HTR-8/SVneo (cell line): ENCODE data around the gene APOBEC3H.
A peak's percentile ranks its signal among the peaks of the same experiment; 100 is the strongest.

Source experiments
- DNase-seq: peaks from one replicate; pipeline ENCODE4 v3.0.0; 2011; ENCODE audit warnings: low spot score, mixed read lengths; ENCODE audit not compliant: insufficient read length
- FAIRE-seq: peaks from 2 replicates; lab custom pipeline; 2011; peaks lifted over from hg19 to GRCh38; lab: Jason Lieb, UNC

APOBEC3H gene

GRCh38 chr22:39106326-39106725 is 9.3 kb downstream of the APOBEC3H start:
- no peak for FAIRE-seq

GRCh38 chr22:39108487-39108886 is 11.4 kb downstream of the APOBEC3H start:
- no peak for FAIRE-seq
- no peak for DNase-seq

More at GRCh38 chr22:39106326-39106725, 9.3 kb downstream of the APOBEC3H start:
- DNase-seq, result no peak

DNA sequence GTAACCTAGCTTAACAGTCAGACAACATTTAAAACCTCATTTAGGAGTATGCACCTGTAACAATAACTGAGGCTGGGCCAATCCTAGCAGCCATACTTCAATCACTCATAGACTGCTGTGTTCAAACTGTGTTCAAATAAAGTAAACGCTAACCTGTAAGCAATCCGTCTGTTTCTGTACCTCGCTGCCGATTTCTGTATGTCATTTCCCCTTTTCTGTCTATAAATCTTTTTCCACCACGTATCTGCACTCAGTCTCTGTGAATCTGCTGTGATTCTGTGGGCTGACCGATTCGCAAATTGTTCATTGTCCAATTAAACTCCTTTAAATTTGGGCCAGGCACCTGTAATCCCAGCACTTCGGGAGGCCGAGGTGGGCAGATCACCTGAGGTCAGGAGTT is 12.3 kb downstream of the APOBEC3H start:
- no peak for DNase-seq
- FAIRE-seq, result no peak

DNA sequence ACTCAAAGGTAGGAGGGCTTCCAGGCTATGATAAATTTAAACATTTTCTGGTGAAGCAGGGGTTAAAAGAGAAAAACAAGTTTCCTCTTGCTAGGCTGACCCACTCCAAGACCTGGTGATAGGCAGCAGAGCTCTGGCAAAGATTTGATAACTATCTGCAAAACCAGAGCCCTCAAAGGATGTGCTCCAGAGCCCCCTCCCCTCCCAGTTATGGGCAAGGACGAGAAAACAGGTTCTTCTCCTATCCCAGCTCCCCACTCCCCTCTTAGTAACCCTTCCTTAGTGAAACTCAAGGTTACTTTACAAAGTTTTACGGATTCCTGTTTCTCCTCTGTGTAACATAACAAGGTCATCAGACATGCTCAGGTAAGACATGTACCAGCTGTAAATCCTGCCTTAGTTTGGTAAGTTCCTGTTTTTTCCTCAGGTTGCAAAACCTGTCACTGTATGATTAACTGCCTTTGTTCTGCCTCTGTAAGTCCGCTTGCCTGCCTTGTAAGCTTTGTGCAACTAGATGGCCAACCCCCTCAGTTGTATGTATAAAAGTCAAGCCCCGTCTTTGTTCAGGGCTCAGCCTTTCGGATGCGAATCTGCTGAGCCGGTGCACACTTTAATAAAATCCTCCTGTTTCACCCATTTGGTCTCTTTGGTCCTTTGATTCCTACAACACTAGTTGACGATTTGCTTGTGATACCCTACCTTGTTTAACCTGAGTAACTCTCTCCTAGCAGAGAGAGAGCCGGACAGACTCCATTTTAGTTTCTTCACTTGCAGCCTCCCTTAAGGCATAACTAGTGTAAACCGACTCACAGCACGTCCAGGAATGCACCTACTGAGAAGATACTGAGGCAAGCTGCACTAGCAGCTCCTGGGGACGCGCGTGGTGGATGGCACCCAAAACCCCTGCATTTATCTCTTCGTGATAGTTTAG is 13.9 kb downstream of the APOBEC3H start:
- FAIRE-seq (no peak), DNase-seq (no peak)

GRCh38 chr22:39114112-39114511 is 17.1 kb downstream of the APOBEC3H start:
- no peak for FAIRE-seq
- DNase-seq, result no peak

DNA sequence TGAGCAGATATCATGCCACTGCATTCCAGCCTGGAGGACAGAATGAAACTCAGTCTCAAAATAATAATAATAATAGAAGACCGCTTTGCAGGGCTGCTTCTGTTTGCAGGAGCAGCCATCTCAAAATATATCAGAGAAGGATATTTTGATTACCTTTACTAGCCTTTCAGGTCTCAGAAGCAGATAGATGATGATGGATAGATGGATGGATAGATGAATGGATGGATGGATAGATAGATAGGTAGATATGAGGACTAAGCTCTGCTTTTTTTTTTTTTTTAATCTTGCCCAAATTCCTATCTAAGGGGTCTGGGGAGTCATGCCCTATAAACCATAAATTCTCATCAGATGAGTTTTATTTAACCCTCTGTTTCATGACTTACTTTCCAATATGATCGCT is 18.5 kb downstream of the APOBEC3H start:
- FAIRE-seq (no peak), DNase-seq (no peak)

DNA sequence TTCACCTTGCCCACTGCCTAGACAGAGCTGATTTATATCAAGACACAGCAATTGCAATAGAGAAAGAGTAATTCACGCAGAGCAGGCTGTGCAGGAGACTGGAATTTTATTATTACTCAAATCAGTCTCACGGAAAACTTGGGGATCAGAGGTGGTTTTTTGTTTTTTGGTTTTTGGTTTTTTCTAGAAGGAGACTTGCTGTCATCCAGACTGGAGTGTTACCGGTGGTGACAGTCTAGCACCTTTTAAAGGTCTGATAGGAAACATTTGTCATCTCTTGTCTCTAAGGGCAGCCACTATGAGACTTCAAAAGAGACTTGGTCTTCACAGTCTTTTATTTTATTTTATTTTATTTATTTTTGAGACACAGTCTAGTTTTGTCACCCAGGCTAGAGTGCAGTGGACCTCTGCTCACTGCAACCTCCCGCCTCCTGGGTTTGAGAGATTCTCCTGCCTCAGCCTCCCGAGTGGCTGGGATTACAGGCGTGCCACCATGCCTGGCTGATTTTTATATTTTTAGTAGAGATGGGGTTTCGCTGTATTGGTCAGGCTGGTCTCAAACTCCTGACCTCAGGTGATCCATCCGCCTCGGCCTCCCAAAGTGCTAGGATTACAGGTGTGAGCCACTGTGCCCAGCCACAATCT is 19.1 kb downstream of the APOBEC3H start:
- FAIRE-seq (no peak), DNase-seq (no peak)

GRCh38 chr22:39117585-39118191 is 20.6 kb downstream of the APOBEC3H start:
- FAIRE-seq (peak; percentile 82), DNase-seq (peak; percentile 39)

- FAIRE-seq (no peak), DNase-seq (no peak)
Measured at GRCh38 chr22:39120983-39121382, 23.9 kb downstream of the APOBEC3H start.

GRCh38 chr22:39122772-39123470 is 25.9 kb downstream of the APOBEC3H start:
- FAIRE-seq (no peak), DNase-seq (no peak)

- FAIRE-seq (no peak), DNase-seq (no peak)
Measured at GRCh38 chr22:39123751-39124581, 26.9 kb downstream of the APOBEC3H start.

DNA sequence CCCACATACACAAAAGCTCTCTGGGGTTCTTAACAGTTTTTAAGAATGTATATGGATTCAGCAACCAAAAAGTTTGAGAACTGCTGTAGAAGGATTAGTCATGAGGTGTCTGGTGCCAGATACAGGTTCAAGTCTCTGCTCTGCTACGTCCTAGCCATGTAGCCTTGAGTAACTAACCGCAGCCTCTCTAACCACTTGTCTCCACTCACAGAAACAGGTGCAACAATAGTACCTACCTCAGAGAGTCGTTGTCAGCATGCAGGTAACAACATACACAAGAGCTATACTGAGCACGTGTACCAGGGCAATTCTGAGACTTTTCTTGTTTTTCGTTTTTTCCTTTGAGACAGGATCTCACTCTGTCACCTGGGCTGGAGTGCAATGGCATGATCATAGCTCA is 28.6 kb downstream of the APOBEC3H start:
- DNase-seq (no peak), FAIRE-seq (no peak)

DNA sequence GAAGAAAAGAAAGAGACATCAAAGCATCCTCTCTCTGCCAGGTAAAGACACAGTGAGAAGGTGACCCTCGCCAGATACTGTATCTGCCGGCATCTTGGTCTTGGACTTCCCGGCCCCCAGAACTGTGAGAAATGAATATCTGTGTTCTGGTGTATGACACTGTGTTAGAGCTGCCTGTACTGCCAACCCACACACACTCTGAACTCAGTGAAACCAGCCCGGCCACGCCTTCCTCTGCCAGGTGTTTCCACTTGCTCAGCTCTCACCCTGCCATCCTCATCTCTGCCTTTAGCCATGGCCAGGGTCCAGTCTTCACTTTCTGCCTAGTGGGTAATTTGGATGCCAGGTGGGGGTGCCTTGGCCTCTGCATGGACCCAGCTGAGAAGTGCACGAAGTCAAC is 31.5 kb downstream of the APOBEC3H start:
- no peak for FAIRE-seq

GRCh38 chr22:39129081-39129480 is 32.0 kb downstream of the APOBEC3H start:
- DNase-seq, result no peak
- FAIRE-seq, result no peak

More for the DNA sequence above, 31.5 kb downstream of the APOBEC3H start:
- DNase-seq, result no peak

- DNase-seq, result no peak
- no peak for FAIRE-seq
Measured at GRCh38 chr22:39129746-39130145, 32.7 kb downstream of the APOBEC3H start.

DNA sequence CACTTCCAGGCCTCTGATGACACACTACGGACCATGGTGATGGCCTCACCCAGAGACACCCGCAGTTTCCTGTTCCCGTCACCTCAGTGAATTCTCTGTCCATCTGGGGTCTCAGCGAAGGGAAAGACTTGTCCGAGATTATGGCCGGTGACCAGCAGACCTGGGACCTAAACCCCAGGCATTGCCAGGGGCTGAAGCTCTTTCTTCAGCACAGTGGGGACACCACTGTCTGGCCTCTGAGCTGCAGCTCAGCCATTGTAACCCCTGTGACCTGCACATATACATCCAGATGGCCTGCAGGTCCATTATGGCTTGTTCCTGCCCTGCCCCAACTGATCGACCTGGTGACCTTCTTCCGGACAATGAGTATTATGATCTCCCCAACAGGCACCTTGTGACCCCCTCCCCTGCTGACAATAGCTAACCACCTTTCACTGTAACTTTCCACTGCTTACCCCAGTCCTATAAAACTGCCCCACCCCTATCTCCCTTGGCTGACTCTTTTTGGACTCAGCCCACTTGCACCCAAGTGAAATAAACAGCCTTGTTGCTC is 33.2 kb downstream of the APOBEC3H start:
- no peak for FAIRE-seq
- no peak for DNase-seq

GRCh38 chr22:39130892-39131855 is 34.1 kb downstream of the APOBEC3H start:
- FAIRE-seq (no peak), DNase-seq (no peak)

DNA sequence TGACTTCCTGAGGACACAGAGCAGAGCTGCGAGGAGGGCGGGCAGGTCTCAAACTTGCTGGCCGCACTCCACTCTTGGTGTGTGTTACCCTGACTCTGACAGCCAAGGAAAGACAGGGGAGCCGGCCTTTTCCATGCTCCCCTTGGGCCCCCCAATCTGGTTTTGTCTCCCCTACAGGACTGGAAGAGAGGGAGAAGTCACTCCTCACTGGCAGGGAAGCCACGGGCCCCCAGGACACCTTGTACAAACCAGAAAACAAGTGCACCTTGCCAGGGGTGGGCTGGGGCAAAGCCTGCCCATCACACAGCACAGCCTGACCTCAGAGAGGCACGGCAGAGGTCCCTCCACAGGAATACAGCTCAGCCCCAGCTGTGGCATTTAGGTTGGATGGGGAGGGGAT is 35.2 kb downstream of the APOBEC3H start:
- no peak for FAIRE-seq

More for the DNA sequence above, 35.2 kb downstream of the APOBEC3H start:
- no peak for DNase-seq
